K562 (cell line): ENCODE measurements around the gene OR3A3. TPM values are rescaled to one million over a fixed set of nuclear protein-coding genes. Genes with fewer than 3 reads are reported as not detected.
"Not testable (repeated sequence)": the region's sequence is repeated elsewhere in the genome, so short reads cannot be mapped to it uniquely, and the experiment has no call there.

ENCODE experiments used
- ATAC-seq: fragments of 200-7000 bp; cut with Tn5 transposase; 3 replicates; pipeline ENCODE4 v1.9.1; 2020; ENCODE audit warnings: moderate library complexity
- BruUV-seq: library from RNA; stranded (reverse); fragments of 400-500 nt; replicated peaks from 2 replicates; lab custom pipeline; 2021; lab: Mats Ljungman, UMichigan
- CTCF ChIA-PET: fragments of 300-600 bp; formaldehyde crosslinking; extraction: SDS; loops from one replicate; lab custom pipeline; 2021; ENCODE audit warnings: low intra/inter-chr PET ratio; lab: Yijun Ruan, JAX
- POLR2A ChIA-PET: fragments of 300-600, 350-650 bp; sonication (Branson Sonifier 250); formaldehyde crosslinking; extraction: SDS; loops from one replicate; lab custom pipeline; 2021; ENCODE audit warnings: antibody characterized with exemption, inconsistent platforms; lab: Yijun Ruan, JAX
- DNase-seq, 4 experiments: peaks; one replicate each; pipeline versions ENCODE4 v3.0.0 to v3.0.0-alpha.2; 2011 to 2018; ENCODE audit warnings: low spot score in 3 of 4, mixed read lengths in 3 of 4; ENCODE audit errors: extremely low read depth in 1 of 4
- FAIRE-seq: peaks from 2 replicates; lab custom pipeline; 2011; peaks lifted over from hg19 to GRCh38; lab: Jason Lieb, UNC
- H2AFZ ChIP-seq: 2 replicates; pipeline ENCODE4 v1.6.0; 2011; ENCODE audit warnings: low read depth, low read length, control low read depth, inconsistent platforms
- H3K27ac ChIP-seq: fragments of 200-600 bp; 3 replicates; pipeline ENCODE4 v1.8.0; 2011; ENCODE audit warnings: low read depth, mild to moderate bottlenecking, control low read depth, inconsistent platforms, low read length, moderate library complexity, mixed read lengths; ENCODE audit errors: extremely low read depth
- H3K27me3 ChIP-seq, 2 experiments: fragments of 300-600 bp in 1 of 2; 2 replicates in 1 of 2; 3 replicates in 1 of 2; pipeline versions ENCODE4 v1.6.0 to v1.8.0; 2011; ENCODE audit warnings: inconsistent platforms in 2 of 2, low read length in 2 of 2, mild to moderate bottlenecking in 1 of 2, mixed read lengths in 1 of 2, moderate library complexity in 1 of 2; ENCODE audit not compliant: control insufficient read depth in 2 of 2, insufficient read depth in 2 of 2
- H3K36me3 ChIP-seq: fragments of 300-600 bp; 3 replicates; pipeline ENCODE4 v1.8.0; 2011; ENCODE audit warnings: mild to moderate bottlenecking, low read length, inconsistent platforms; ENCODE audit not compliant: control insufficient read depth, insufficient read depth
- H3K4me1 ChIP-seq, 2 experiments: fragments of 200-600 bp in 1 of 2; replicated peaks in 1 of 2; 2 replicates in 1 of 2; 3 replicates in 1 of 2; pipeline versions ENCODE4 v1.5.1 to v1.8.0; 2011; ENCODE audit warnings: inconsistent platforms in 2 of 2, low read length in 2 of 2, mild to moderate bottlenecking in 1 of 2, mixed read lengths in 1 of 2, moderate library complexity in 1 of 2; ENCODE audit not compliant: control insufficient read depth in 2 of 2, insufficient read depth in 2 of 2
- H3K4me2 ChIP-seq: 2 replicates; pipeline ENCODE4 v1.6.1; 2011; ENCODE audit warnings: low read length, control low read depth, inconsistent platforms, mixed read lengths; ENCODE audit not compliant: insufficient read depth
- H3K4me3 ChIP-seq: fragments of 200-600 bp; sonication (generic), shearing (Covaris generic); 2 replicates; pipeline ENCODE4 v1.5.1; 2016; ENCODE audit warnings: control low read depth, inconsistent platforms
- H3K79me2 ChIP-seq: fragments of 200-600 bp; 3 replicates; pipeline ENCODE4 v1.8.0; 2011; ENCODE audit warnings: low read length, inconsistent platforms; ENCODE audit not compliant: control insufficient read depth, insufficient read depth
- H3K9ac ChIP-seq, 2 experiments: 2 replicates each; pipeline versions ENCODE4 v1.6.0 to v1.6.1; 2011; ENCODE audit warnings: low read depth in 2 of 2, low read length in 2 of 2, control low read depth in 1 of 2, inconsistent platforms in 1 of 2, mild to moderate bottlenecking in 1 of 2, mixed read lengths in 1 of 2; ENCODE audit not compliant: insufficient read depth in 1 of 2
- H3K9me1 ChIP-seq: one replicate; pipeline ENCODE4 v1.6.0; 2011; ENCODE audit warnings: inconsistent platforms, mild to moderate bottlenecking, low read length, moderate library complexity; ENCODE audit not compliant: control insufficient read depth, insufficient read depth
- H3K9me3 ChIP-seq: replicated peaks from 2 replicates; pipeline ENCODE4 v1.5.1; 2011; ENCODE audit warnings: low read depth, low read length, inconsistent platforms; ENCODE audit not compliant: control insufficient read depth, insufficient read depth
- H4K20me1 ChIP-seq: replicated peaks from 2 replicates; pipeline ENCODE4 v1.6.1; 2011; ENCODE audit warnings: low read length, inconsistent platforms, mixed read lengths; ENCODE audit not compliant: control insufficient read depth, insufficient read depth
- BDP1 ChIP-seq: IDR thresholded peaks from 3 replicates; pipeline ENCODE4 v1.6.1; 2011; ENCODE audit not compliant: insufficient read length, insufficient read depth
- CREBBP ChIP-seq: IDR thresholded peaks from one replicate; pipeline ENCODE4 v1.6.1; 2012; ENCODE audit warnings: low read depth, mild to moderate bottlenecking, control low read depth, inconsistent platforms, low read length
- FUS ChIP-seq: fragments of 200-400 bp; formaldehyde crosslinking; optimal IDR thresholded peaks from 2 replicates; pipeline ENCODE3; 2017; ENCODE audit warnings: low read depth, low read length
- HDAC2 ChIP-seq: fragments of 450-650 bp; IDR thresholded peaks from 2 replicates; pipeline ENCODE4 v1.6.1; 2016; ENCODE audit warnings: mild to moderate bottlenecking
- HIVEP1 ChIP-seq: fragments of 250-450 bp; sonication (Bioruptor Pico); IDR thresholded peaks from 2 replicates; pipeline ENCODE4 v1.4.0; 2020; ENCODE audit warnings: mild to moderate bottlenecking
- RBFOX2 ChIP-seq: fragments of 200-400 bp; formaldehyde crosslinking; IDR thresholded peaks from 2 replicates; pipeline ENCODE4 v1.6.1; 2017; ENCODE audit warnings: low read depth, mild to moderate bottlenecking, low read length, moderate library complexity
- RBM14 ChIP-seq: fragments of 200-400 bp; formaldehyde crosslinking; IDR thresholded peaks from 2 replicates; pipeline ENCODE4 v1.6.1; 2018; ENCODE audit warnings: low read depth, mild to moderate bottlenecking, low read length, moderate library complexity, borderline replicate concordance; ENCODE audit not compliant: insufficient read depth
- TEAD2 ChIP-seq: fragments of 450-650 bp; IDR thresholded peaks from 2 replicates; pipeline ENCODE4 v1.6.1; 2016; ENCODE audit warnings: missing genetic modification characterization, control low read depth, missing compliant biosample characterization
- TEAD4 ChIP-seq, 2 experiments: sonication (generic) in 1 of 2; formaldehyde crosslinking in 1 of 2; IDR thresholded peaks; 2 replicates each; pipeline versions ENCODE4 v1.6.1 to v1.8.0; 2012 to 2022; ENCODE audit warnings: borderline replicate concordance in 1 of 2, inconsistent platforms in 1 of 2, low read length in 1 of 2, mild to moderate bottlenecking in 1 of 2, missing genetic modification reagents in 1 of 2
- YBX1 ChIP-seq: fragments of 450-650 bp; IDR thresholded peaks from 2 replicates; pipeline ENCODE4 v1.7.1; 2016; ENCODE audit warnings: mild to moderate bottlenecking
- WGBS: fragments of 100-300 bp; shearing (Covaris generic); methylation state at CpG from one replicate; pipeline ENCODE4 v1.1.6; 2016; ENCODE audit warnings: low coverage, mixed read lengths; ENCODE audit not compliant: insufficient coverage; ENCODE audit errors: missing lambda C conversion rate; 5-methylcytosine and 5-hydroxymethylcytosine counted together
- in situ Hi-C: fragments of 300-500 bp; cut with MboI; formaldehyde crosslinking; loops from 4 replicates; pipeline ENCODE4 v1.15.0; 2018; ENCODE audit warnings: inconsistent platforms, mixed read lengths
- intact Hi-C: fragments of 100-400 bp; cut with micrococcal nuclease; formaldehyde crosslinking; loops from 2 replicates; pipeline ENCODE4 v1.14.2; 2022
- polyA plus RNA-seq, 8 experiments: library from polyadenylated mRNA; depleted of rRNA in 4 of 8; stranded (reverse) in 5 of 8; unstranded in 3 of 8; fragments of >200 nt; fragmentation: Nextera tagmentation in 2 of 8; fragmentation: Illumina TruSeq in 1 of 8; extraction: Ambion mirVana in 2 of 8; extraction: Trizol in 1 of 8; gene quantifications; 2 replicates each; pipeline versions ENCODE4 v1.2.1 to v1.2.3, GENCODE V29; 2011 to 2014; ENCODE audit warnings: inconsistent platforms in 1 of 8, missing spikeins in 1 of 8
- total RNA-seq, 7 experiments: library from RNA; depleted of rRNA in 6 of 7; stranded (reverse); fragments of >200 nt in 6 of 7; fragmentation: Illumina TruSeq in 2 of 7; extraction: Trizol in 2 of 7; gene quantifications; 2 replicates each; pipeline versions ENCODE4 v1.2.1 to v1.2.3, GENCODE V29; 2011 to 2021; ENCODE audit warnings: low replicate concordance in 1 of 7

The OR3A3 gene
- total and polyA plus RNA-seq, 9 of the 15 experiments (the other 6 are each of a cell fraction or from before 2014, with no cell fraction given) = not detected

DNA sequence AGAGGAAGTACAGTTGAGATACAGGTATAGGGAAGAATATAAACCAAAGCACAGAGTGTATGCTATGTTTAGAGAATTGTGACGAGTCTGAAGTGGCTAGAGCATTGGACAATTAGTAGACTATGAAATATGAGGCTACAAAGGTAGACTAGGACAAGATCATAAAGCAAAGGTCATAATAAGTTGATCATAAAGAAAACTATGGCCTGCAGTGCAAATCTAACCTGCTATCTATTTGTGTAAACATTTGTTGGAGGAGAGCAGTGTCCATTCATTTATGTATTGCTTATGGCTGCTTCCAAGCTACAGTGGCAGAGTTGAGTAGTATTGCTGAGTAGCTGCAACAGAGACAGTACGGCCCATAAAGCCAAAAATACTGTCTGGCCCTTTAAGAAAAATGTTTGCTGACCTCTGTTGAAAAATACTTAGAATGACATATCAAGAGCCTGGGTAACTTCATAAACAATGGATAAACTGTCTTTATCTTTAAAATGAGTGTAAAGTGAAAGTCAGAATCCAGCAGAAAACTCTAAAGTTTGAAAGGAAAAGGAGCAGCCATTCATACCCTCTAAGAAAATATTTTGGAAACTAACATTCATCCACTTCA is 37.0 kb downstream of the OR3A3 start:
- no peak for TF ChIP-seq FUS
- no peak for TF ChIP-seq TEAD4 (IDR thresholded peaks at IDR 0.05; ENCODE audit: low read length)
- no peak for TF ChIP-seq TEAD4 (CRISPR knock-in tag; IDR thresholded peaks at IDR 0.05; ENCODE audit: borderline replicate concordance)
- TF ChIP-seq BDP1 = no peak
- no peak for TF ChIP-seq HDAC2
- no peak for TF ChIP-seq YBX1
- no peak for TF ChIP-seq TEAD2 (tag)
- no peak for TF ChIP-seq CREBBP
- TF ChIP-seq HIVEP1 (CRISPR knock-in tag) = no peak
- TF ChIP-seq RBFOX2 = no peak
- no peak for TF ChIP-seq RBM14
- Histone ChIP-seq H3K27ac (no peak overlapping the region), H2AFZ (no peak overlapping the region), H3K9me1 (no peaks in the 10 kb centered on the region), H3K79me2 (no peaks in the 10 kb centered on the region), H3K36me3 (no peaks in the 10 kb centered on the region), H3K9me3 (no peaks in the 10 kb centered on the region), H4K20me1 (no peaks in the 10 kb centered on the region), H3K4me1 (no peaks in the 10 kb centered on the region), H3K4me3 (no peak overlapping the region), H3K27me3 (no peaks in the 10 kb centered on the region), H3K4me2 (no peak overlapping the region), H3K9ac (no peak overlapping the region)
- no TSS peak for BruUV-seq
- no peak for ATAC-seq
- 0% methylated on average over 2 of the region's 2 CpGs for WGBS
- in situ Hi-C loops (no loop called here), intact Hi-C loops (no loop called here)
- no peak for DNase-seq
- FAIRE-seq = no peak
- CTCF ChIA-PET = no interaction called here
- POLR2A ChIA-PET = no interaction called here

DNA sequence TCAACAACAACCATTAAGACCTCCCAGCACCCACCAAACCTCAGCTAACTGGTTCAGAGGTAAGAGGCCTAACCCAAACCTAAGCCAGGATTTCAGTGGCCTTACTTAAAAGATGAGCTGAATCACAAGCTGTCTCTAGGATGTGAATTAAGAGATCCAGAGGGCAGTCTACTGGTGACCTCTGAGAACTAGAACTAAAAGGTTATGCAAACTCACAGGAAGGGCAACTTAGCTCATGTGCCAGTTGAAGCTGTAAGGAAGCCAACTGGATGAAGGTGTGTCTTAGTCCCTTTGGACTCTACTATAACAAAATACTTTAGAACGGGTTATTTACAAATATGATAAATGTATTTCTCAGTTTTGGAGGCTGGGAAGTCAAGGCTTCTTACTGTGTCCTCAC is 55.2 kb downstream of the OR3A3 start:
- H3K36me3 ChIP-seq, DNase-seq, H3K9me1 ChIP-seq, H3K4me3 ChIP-seq, H3K27me3 ChIP-seq, H4K20me1 ChIP-seq, intact Hi-C loops, H3K9me3 ChIP-seq, H3K79me2 ChIP-seq, CTCF ChIA-PET, H3K4me2 ChIP-seq, H3K4me1 ChIP-seq, H3K9ac ChIP-seq, in situ Hi-C loops, H2AFZ ChIP-seq, ATAC-seq, H3K27ac ChIP-seq, BruUV-seq, FAIRE-seq: not testable (repeated sequence)
- 6% methylated on average over 1 of the region's 1 CpG for WGBS
- POLR2A ChIA-PET = interaction anchor here (0.5 to 0.9 kb wide), 4 partner anchors 11 to 351 kb away, joined by 3 read pairs; no protein-coding TSS in a partner anchor
